ENCODE results near the gene SPOP.

Gene SPOP

DNA sequence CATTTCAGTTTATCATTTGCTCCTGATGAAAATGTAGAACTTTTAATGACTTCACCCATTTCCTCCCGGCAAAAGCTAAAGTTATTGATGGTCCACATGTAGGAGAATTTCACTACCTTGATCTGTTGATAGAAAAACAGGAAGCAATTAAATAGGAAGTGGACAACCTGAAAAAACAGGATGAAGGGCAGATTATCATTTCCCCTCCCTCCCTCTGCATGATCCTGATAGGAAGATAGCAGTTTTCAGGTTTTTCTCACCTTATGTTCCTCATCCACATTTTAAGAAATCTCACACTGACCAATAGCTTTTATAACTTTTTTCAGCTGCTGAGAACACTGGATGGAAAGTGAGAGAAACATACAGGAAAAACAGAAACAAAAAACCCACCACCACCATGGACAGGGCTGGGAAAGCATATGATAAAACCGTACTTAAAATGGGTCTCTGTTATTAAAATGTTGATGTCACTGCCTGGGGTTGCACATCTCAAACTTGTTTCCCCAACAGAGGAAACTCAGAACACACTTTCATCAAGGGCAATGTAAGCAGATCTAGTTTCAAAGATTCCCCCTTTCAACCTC is 55.9 kb downstream of the SPOP start:
- TF ChIP-seq, protein P1, sequence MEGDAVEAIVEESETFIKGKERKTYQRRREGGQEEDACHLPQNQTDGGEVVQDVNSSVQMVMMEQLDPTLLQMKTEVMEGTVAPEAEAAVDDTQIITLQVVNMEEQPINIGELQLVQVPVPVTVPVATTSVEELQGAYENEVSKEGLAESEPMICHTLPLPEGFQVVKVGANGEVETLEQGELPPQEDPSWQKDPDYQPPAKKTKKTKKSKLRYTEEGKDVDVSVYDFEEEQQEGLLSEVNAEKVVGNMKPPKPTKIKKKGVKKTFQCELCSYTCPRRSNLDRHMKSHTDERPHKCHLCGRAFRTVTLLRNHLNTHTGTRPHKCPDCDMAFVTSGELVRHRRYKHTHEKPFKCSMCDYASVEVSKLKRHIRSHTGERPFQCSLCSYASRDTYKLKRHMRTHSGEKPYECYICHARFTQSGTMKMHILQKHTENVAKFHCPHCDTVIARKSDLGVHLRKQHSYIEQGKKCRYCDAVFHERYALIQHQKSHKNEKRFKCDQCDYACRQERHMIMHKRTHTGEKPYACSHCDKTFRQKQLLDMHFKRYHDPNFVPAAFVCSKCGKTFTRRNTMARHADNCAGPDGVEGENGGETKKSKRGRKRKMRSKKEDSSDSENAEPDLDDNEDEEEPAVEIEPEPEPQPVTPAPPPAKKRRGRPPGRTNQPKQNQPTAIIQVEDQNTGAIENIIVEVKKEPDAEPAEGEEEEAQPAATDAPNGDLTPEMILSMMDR (IDR thresholded peaks at IDR 0.05; ENCODE audit: extremely low read depth, missing control alignments): no peak
- no peak for DNase-seq (ENCODE audit: low spot score)

DNA sequence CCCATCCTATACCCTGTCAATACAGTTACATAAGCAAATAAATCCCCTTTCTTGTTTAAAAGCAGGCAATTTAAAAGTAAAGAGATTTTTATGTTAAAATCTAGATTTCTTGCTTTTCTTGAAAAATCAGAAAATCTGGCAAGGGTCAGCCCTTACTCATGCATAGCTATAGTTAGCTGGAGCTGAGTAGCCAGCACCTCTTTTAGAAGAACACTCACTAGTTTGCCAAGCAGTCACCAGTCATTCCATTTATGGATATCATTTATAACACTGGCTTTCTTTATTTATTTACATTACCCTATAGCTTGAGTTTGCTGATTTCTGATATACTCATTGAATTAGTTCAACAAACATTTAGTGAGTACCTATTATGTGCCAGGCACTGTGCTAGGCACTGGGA is 56.5 kb downstream of the SPOP start:
- no peak for DNase-seq (ENCODE audit: low spot score)
- TF ChIP-seq, protein P1 (IDR thresholded peaks at IDR 0.05; ENCODE audit: extremely low read depth, missing control alignments): no peak

DNA sequence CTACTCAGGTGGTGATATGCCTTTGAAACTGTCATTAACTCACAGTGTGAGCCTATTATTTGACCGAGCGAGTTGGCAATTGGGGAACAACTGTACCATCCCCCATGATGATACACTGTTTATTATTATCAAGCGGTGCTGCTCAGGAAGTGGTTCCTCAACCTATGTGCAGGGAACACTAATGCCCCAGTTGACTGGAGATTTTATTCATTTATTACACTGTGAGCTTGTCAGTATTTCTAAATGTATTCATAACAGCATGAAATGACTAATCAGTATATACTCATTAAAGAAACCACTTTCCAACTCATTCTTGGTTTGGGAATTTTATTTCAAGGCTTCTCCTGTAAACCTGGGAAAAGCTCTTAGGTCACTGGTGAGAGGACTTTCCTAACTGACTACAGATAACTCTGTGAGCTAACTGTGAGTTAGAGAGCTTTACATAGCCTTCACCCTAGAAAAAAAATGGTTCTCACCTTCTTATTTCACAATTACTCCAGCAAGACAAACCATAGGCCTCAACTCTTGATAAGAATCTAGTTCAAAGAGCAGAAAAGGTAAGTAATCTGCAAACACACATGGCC is 59.8 kb downstream of the SPOP start:
- DNase-seq (ENCODE audit: low spot score): no peak
- TF ChIP-seq, protein P1 (IDR thresholded peaks at IDR 0.05; ENCODE audit: extremely low read depth, missing control alignments): no peak

DNA sequence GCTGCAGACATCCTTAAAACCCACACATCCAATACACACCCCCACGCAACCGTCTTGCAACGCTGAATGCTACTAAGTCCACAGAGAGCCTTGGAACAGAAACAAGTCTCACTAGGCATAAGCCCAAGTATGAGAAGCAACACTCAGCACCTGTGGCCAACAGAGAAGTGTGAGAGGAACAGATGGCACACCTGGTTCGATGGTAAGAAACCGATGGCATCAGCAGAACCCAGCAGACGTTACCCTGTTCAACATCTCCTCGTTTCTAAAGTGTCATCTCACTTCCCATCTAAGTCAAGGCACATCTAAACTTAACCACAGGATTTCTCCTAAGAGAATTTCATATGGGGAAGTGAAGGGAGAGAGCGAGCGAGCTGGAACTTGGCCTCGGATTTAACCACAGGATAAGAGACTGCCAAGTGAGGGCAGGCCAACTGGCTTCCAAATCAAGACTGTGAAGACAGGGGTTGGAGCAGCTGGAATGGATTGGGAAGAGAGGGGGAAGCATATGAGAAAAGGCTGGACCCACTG is 61.2 kb downstream of the SPOP start:
- no peak for DNase-seq (ENCODE audit: low spot score)
- TF ChIP-seq, protein P1 (IDR thresholded peaks at IDR 0.05; ENCODE audit: extremely low read depth, missing control alignments): no peak

DNA sequence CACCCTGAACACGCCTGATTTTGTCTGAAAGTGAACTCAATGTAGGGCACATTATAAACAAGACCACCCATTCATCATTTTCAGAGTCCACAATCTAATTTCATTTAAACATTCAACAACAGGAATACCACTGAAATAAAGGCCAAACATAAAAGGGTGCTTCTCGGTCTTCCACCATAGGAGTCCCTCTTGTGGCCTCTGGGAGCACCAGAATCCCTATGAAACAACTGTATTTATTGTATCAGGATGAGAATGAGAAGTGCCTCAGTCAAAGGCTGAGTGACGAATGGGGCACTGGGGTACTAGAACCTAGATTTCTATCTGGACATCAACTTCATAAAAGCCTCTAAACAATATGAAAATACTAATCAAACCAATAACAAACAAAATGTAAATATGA is 61.8 kb downstream of the SPOP start:
- TF ChIP-seq, protein P1 (IDR thresholded peaks at IDR 0.05; ENCODE audit: extremely low read depth, missing control alignments): no peak
- no peak for DNase-seq (ENCODE audit: low spot score)

DNA sequence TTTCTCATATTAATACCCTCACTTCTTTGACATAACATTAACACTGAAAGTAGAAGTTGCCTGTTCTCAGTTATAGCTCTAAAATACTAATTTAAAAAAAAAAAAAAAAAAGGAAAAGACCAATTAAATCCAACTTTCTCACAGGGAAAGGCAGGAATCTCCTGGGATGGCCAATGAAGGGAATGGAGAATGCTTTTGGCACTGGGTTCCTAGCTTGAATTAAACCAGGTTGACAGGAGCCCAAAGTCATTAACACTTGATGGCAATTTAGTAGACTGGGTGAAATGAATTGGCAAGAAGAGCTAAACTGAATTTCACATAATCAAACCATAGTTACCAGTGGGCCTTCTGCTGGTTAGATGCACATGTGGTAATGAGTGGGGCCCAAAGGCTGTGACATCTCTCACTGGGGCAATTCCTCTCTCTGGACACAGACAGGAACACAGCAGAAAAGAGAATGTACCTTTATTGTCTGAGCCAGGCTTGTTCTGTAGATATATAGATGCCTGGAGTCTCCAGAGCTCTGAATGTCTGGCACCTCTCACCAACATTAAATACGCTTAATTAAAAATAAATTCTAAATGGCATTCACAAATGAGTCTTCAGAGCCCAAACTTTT is 64.6 kb downstream of the SPOP start:
- no peak for DNase-seq (ENCODE audit: low spot score)
- TF ChIP-seq, protein P1 (IDR thresholded peaks at IDR 0.05; ENCODE audit: extremely low read depth, missing control alignments): no peak

DNA sequence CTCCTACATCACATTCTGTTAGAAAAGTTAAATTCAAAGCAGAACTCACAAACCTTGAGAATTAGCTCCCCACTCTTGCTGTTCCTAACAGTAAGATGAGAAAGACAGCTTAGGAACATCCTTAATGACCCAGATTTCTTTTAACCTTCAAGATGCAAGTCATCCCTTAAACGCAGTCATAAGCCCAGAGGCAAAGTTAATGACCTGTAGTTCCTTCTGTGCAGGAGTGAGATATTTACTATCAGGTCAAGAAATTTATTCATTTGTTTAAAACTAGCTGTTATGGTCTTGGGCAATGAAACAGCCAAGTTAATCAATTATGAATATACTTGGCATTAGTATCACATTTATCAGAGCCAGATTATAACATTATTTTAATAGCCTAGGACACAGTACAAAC is 65.2 kb downstream of the SPOP start:
- TF ChIP-seq, protein P1 (IDR thresholded peaks at IDR 0.05; ENCODE audit: extremely low read depth, missing control alignments): no peak

More for the DNA sequence above, 65.2 kb downstream of the SPOP start:
- no peak for DNase-seq (ENCODE audit: low spot score)
